ENCODE measurements around the gene PAX8.

- TF ChIP-seq CTCF (conservative IDR thresholded peaks at IDR 0.05; ENCODE audit: low read depth, low read length) (no peak), EZH2phosphoT487 (IDR thresholded peaks at IDR 0.05; ENCODE audit: borderline replicate concordance, low read length) (no peak)
Measured at GRCh38 chr2:113255140-113256070, 23.3 kb downstream of the PAX8 start.
